HepG2 (cell line): ENCODE data around the gene MAGT1. TPM values are rescaled to one million over a fixed set of nuclear protein-coding genes. Genes with fewer than 3 reads are reported as not detected.

Experiments
- ATAC-seq: fragments of 200-7000 bp; cut with Tn5 transposase; 3 replicates; pipeline ENCODE4 v1.9.1; 2020; ENCODE audit warnings: mild to moderate bottlenecking, moderate library complexity
- BruUV-seq: library from RNA; stranded (reverse); fragments of 400-500 nt; replicated peaks from 2 replicates; lab custom pipeline; 2021; lab: Mats Ljungman, UMichigan
- CTCF ChIA-PET: fragments of 300-600 bp; formaldehyde crosslinking; extraction: SDS; loops from one replicate; lab custom pipeline; 2021; ENCODE audit warnings: low total read pairs, inconsistent platforms, low intra/inter-chr PET ratio; lab: Yijun Ruan, JAX
- POLR2A ChIA-PET: fragments of 350-600 bp; sonication (Branson Sonifier 250); formaldehyde crosslinking; loops from one replicate; lab custom pipeline; 2020; ENCODE audit warnings: antibody characterized with exemption, inconsistent platforms; lab: Yijun Ruan, JAX
- DNase-seq: peaks from one replicate; pipeline ENCODE4 v3.0.0-alpha.2; 2015; ENCODE audit warnings: low spot score
- FAIRE-seq: peaks from 3 replicates; lab custom pipeline; 2011; peaks lifted over from hg19 to GRCh38; lab: Jason Lieb, UNC
- H2AFZ ChIP-seq: one replicate; pipeline ENCODE4 v1.6.1; 2011; ENCODE audit warnings: low read length, inconsistent platforms
- H3K27ac ChIP-seq: fragments of 300-600 bp; 3 replicates; pipeline ENCODE4 v1.8.0; 2011; ENCODE audit warnings: mixed run types, mild to moderate bottlenecking, mixed read lengths, low read length, inconsistent platforms; ENCODE audit not compliant: insufficient read depth; ENCODE audit errors: extremely low read length
- H3K27me3 ChIP-seq, 2 experiments: fragments of 200-600 bp in 1 of 2; 2 replicates in 1 of 2; 3 replicates in 1 of 2; pipeline versions ENCODE4 v1.6.0 to v1.8.0; 2011; ENCODE audit warnings: low read length in 2 of 2, mild to moderate bottlenecking in 2 of 2, moderate library complexity in 2 of 2, inconsistent platforms in 1 of 2; ENCODE audit not compliant: insufficient read depth in 2 of 2, control insufficient read depth in 1 of 2
- H3K36me3 ChIP-seq, 2 experiments: fragments of 200-600 bp in 1 of 2; replicated peaks in 1 of 2; 2 replicates in 1 of 2; 3 replicates in 1 of 2; pipeline versions ENCODE4 v1.5.1 to v1.8.0; 2011; ENCODE audit warnings: low read length in 2 of 2, inconsistent platforms in 1 of 2; ENCODE audit not compliant: insufficient read depth in 2 of 2, control insufficient read depth in 1 of 2
- H3K4me1 ChIP-seq: 2 replicates; pipeline ENCODE4 v1.5.1; 2012; ENCODE audit warnings: low read length, inconsistent platforms; ENCODE audit not compliant: insufficient read depth
- H3K4me2 ChIP-seq: 2 replicates; pipeline ENCODE4 v1.6.0; 2011; ENCODE audit warnings: low read depth, low read length, inconsistent platforms
- H3K4me3 ChIP-seq, 3 experiments: fragments of 200-600 bp in 1 of 3; sonication (generic), shearing (Covaris generic) in 1 of 3; replicated peaks in 1 of 3; 2 replicates each; pipeline ENCODE4 v1.5.1; 2011 to 2016; ENCODE audit warnings: low read length in 3 of 3, inconsistent platforms in 2 of 3, low read depth in 2 of 3, mild to moderate bottlenecking in 2 of 3, control low read depth in 1 of 3, mixed read lengths in 1 of 3; ENCODE audit not compliant: insufficient read depth in 1 of 3
- H3K79me2 ChIP-seq: one replicate; pipeline ENCODE4 v1.6.1; 2011; ENCODE audit warnings: low read length, inconsistent platforms; ENCODE audit not compliant: insufficient read depth
- H3K9ac ChIP-seq: 2 replicates; pipeline ENCODE4 v1.6.0; 2011; ENCODE audit warnings: mild to moderate bottlenecking, low read depth, low read length, inconsistent platforms; ENCODE audit not compliant: insufficient read depth
- H3K9me3 ChIP-seq: 2 replicates; pipeline ENCODE4 v1.5.1; 2012; ENCODE audit warnings: mild to moderate bottlenecking, low read length
- H4K20me1 ChIP-seq: 2 replicates; pipeline ENCODE4 v1.6.0; 2011; ENCODE audit warnings: inconsistent platforms, mild to moderate bottlenecking, low read length, moderate library complexity; ENCODE audit not compliant: insufficient read depth
- ARID2 ChIP-seq: sonication (generic); formaldehyde crosslinking; IDR thresholded peaks from 2 replicates; pipeline ENCODE4 v1.8.1; 2022; ENCODE audit warnings: mild to moderate bottlenecking, missing genetic modification reagents, borderline replicate concordance
- EED ChIP-seq: sonication (generic); formaldehyde crosslinking; IDR thresholded peaks from 2 replicates; pipeline ENCODE4 v1.5.0; 2020; ENCODE audit warnings: mild to moderate bottlenecking, missing genetic modification reagents
- FLYWCH1 ChIP-seq: sonication (generic); formaldehyde crosslinking; IDR thresholded peaks from 2 replicates; pipeline ENCODE4 v1.8.1; 2023; ENCODE audit warnings: mild to moderate bottlenecking, missing genetic modification reagents
- FOSL1 ChIP-seq: sonication (generic); formaldehyde crosslinking; IDR thresholded peaks from 2 replicates; pipeline ENCODE4 v1.9.0; 2021; ENCODE audit warnings: missing genetic modification reagents, borderline replicate concordance
- MED13 ChIP-seq: sonication (generic); formaldehyde crosslinking; IDR thresholded peaks from 2 replicates; pipeline ENCODE4 v1.5.0; 2020; ENCODE audit warnings: missing genetic modification reagents
- MIER2 ChIP-seq: IDR thresholded peaks from 2 replicates; pipeline ENCODE4 v1.6.1; 2016; ENCODE audit warnings: missing biosample characterization, missing genetic modification reagents
- NCOA5 ChIP-seq: sonication (generic); formaldehyde crosslinking; IDR thresholded peaks from 2 replicates; pipeline ENCODE4 v1.4.0; 2020; ENCODE audit warnings: missing genetic modification reagents
- NFE2 ChIP-seq: sonication (generic); formaldehyde crosslinking; IDR thresholded peaks from 2 replicates; pipeline ENCODE4 v1.4.0; 2020; ENCODE audit warnings: missing genetic modification reagents
- NPAS2 ChIP-seq: sonication (generic); formaldehyde crosslinking; IDR thresholded peaks from 2 replicates; pipeline ENCODE4 v1.8.0; 2022; ENCODE audit warnings: mild to moderate bottlenecking, missing genetic modification reagents, borderline replicate concordance
- NR3C1 ChIP-seq: sonication (generic); formaldehyde crosslinking; IDR thresholded peaks from 2 replicates; pipeline ENCODE4 v1.4.0; 2020; ENCODE audit warnings: missing genetic modification reagents
- SP4 ChIP-seq: sonication (generic); formaldehyde crosslinking; IDR thresholded peaks from 2 replicates; pipeline ENCODE4 v1.8.1; 2023; ENCODE audit warnings: mild to moderate bottlenecking, missing genetic modification reagents
- ZNF20 ChIP-seq: sonication (generic); formaldehyde crosslinking; IDR thresholded peaks from 2 replicates; pipeline ENCODE4 v1.4.0; 2020; ENCODE audit warnings: mild to moderate bottlenecking, moderate library complexity, missing genetic modification reagents
- ZNF224 ChIP-seq: sonication (generic); formaldehyde crosslinking; IDR thresholded peaks from 2 replicates; pipeline ENCODE4 v1.5.0; 2020; ENCODE audit warnings: mild to moderate bottlenecking, missing genetic modification reagents
- ZNF484 ChIP-seq: sonication (generic); formaldehyde crosslinking; IDR thresholded peaks from 2 replicates; pipeline ENCODE4 v1.5.1; 2020; ENCODE audit warnings: mild to moderate bottlenecking, low read depth, missing genetic modification reagents, borderline replicate concordance
- ZNF703 ChIP-seq: sonication (generic); formaldehyde crosslinking; IDR thresholded peaks from 2 replicates; pipeline ENCODE4 v1.5.1; 2020; ENCODE audit warnings: missing genetic modification reagents, mild to moderate bottlenecking, moderate library complexity, borderline replicate concordance
- ZNF737 ChIP-seq: sonication (generic); formaldehyde crosslinking; IDR thresholded peaks from 2 replicates; pipeline ENCODE4 v1.5.0; 2020; ENCODE audit warnings: missing genetic modification reagents, mild to moderate bottlenecking, borderline replicate concordance
- WGBS: methylation state at CpG from one replicate; pipeline ENCODE4 v1.1.6; 2017; ENCODE audit warnings: low lambda C conversion rate; 5-methylcytosine and 5-hydroxymethylcytosine counted together
- in situ Hi-C: cut with HindIII; loops from 2 replicates; pipeline ENCODE4 v1.10.0; 2017; ENCODE audit warnings: low pct_unique_long_range_greater_than_20kb; ENCODE audit not compliant: extremely low pct_ligation_motif_present
- intact Hi-C: fragments of 100-400 bp; cut with micrococcal nuclease; formaldehyde crosslinking; loops from one replicate; pipeline ENCODE4 v1.10.0; 2022; ENCODE audit not compliant: unreplicated experiment
- polyA plus RNA-seq, 8 experiments: library from polyadenylated mRNA; depleted of rRNA in 3 of 8; stranded (reverse) in 7 of 8; unstranded in 1 of 8; fragments of >200 nt; fragmentation: Illumina TruSeq in 4 of 8; extraction: Trizol in 4 of 8; gene quantifications; 2 replicates each; pipeline versions ENCODE4 v1.2.1 to v1.2.3, GENCODE V29; 2011 to 2016; ENCODE audit warnings: low read depth in 4 of 8, missing spikeins in 1 of 8, mixed read lengths in 1 of 8; ENCODE audit not compliant: insufficient read depth in 1 of 8
- total RNA-seq, 5 experiments: library from RNA; depleted of rRNA; stranded (reverse); fragments of >200 nt; fragmentation: Illumina TruSeq; extraction: Trizol; gene quantifications; 2 replicates each; pipeline ENCODE4 v1.2.3, GENCODE V29; 2016; ENCODE audit warnings: low read depth in 1 of 5
- TF ChIP-seq, protein P1 (sequence below): sonication (generic); formaldehyde crosslinking; IDR thresholded peaks from 2 replicates; pipeline ENCODE4 v1.8.0; 2022; ENCODE audit warnings: low read depth, missing genetic modification reagents
- TF ChIP-seq, protein P2 (sequence below): sonication (generic); formaldehyde crosslinking; IDR thresholded peaks from 2 replicates; pipeline ENCODE4 v1.5.0; 2020; ENCODE audit warnings: mild to moderate bottlenecking, missing genetic modification reagents, moderate library complexity

Gene MAGT1
- total and polyA plus RNA-seq, 2 of the 13 experiments (the other 11 are each of a cell fraction or from before 2014, with no cell fraction given) = 38.0 to 75.0 TPM

DNA sequence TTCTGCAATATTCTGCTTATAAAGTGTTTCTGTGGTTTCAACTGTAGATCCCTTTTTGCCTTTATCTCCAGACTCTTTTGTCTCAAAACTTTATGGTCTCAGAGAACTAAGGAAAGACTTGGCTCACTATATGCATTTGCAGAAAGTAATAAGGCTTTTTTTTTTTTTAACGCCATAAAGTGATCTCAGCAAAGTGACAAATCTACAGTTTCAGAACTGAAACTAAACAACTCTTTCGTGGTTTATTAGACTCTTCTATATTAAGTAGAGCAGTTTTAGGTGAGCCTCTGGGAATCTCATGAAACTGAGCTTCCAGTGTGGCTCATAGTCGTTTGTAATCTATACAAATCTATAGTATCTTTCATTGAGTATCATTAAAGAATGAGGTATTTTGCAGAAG, 30.5 kb upstream of the MAGT1 start:
- no peak for ATAC-seq
- ChIA-PET POLR2A (no interaction called here), CTCF (no interaction called here)
- Histone ChIP-seq H3K9ac (no peak overlapping the region), H3K4me1 (no peaks in the 10 kb centered on the region), H3K27ac (no peak overlapping the region), H3K4me2 (no peak overlapping the region), H3K27me3 (no peaks in the 10 kb centered on the region), H3K36me3 (no peaks in the 10 kb centered on the region), H3K9me3 (no peaks in the 10 kb centered on the region), H4K20me1 (no peaks in the 10 kb centered on the region), H3K4me3 (no peak overlapping the region), H3K79me2 (no peaks in the 10 kb centered on the region), H2AFZ (no peak overlapping the region)
- FAIRE-seq = no peak
- intact Hi-C loops = no loop called here
- TF ChIP-seq, protein P1, sequence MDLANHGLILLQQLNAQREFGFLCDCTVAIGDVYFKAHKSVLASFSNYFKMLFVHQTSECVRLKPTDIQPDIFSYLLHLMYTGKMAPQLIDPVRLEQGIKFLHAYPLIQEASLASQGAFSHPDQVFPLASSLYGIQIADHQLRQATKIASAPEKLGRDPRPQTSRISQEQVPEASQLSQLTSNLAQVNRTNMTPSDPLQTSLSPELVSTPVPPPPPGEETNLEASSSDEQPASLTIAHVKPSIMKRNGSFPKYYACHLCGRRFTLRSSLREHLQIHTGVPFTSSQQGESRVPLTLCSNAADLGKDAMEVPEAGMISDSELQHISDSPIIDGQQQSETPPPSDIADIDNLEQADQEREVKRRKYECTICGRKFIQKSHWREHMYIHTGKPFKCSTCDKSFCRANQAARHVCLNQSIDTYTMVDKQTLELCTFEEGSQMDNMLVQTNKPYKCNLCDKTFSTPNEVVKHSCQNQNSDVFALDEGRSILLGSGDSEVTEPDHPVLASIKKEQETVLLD = no peak
- TF ChIP-seq NPAS2 = no peak
- TF ChIP-seq SP4 (CRISPR knock-in tag) = no peak
- TF ChIP-seq ZNF737 (CRISPR knock-in tag) = no peak
- TF ChIP-seq ZNF484 (CRISPR knock-in tag) = no peak
- TF ChIP-seq ZNF20 (CRISPR knock-in tag) = no peak
- no peak for TF ChIP-seq ZNF703 (CRISPR knock-in tag)
- TF ChIP-seq, protein P2, sequence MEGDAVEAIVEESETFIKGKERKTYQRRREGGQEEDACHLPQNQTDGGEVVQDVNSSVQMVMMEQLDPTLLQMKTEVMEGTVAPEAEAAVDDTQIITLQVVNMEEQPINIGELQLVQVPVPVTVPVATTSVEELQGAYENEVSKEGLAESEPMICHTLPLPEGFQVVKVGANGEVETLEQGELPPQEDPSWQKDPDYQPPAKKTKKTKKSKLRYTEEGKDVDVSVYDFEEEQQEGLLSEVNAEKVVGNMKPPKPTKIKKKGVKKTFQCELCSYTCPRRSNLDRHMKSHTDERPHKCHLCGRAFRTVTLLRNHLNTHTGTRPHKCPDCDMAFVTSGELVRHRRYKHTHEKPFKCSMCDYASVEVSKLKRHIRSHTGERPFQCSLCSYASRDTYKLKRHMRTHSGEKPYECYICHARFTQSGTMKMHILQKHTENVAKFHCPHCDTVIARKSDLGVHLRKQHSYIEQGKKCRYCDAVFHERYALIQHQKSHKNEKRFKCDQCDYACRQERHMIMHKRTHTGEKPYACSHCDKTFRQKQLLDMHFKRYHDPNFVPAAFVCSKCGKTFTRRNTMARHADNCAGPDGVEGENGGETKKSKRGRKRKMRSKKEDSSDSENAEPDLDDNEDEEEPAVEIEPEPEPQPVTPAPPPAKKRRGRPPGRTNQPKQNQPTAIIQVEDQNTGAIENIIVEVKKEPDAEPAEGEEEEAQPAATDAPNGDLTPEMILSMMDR (CRISPR knock-in tag) = no peak
- TF ChIP-seq FLYWCH1 (CRISPR knock-in tag) = no peak
- TF ChIP-seq ARID2 (CRISPR knock-in tag) = no peak
- no peak for TF ChIP-seq ZNF224 (CRISPR knock-in tag)
- TF ChIP-seq NCOA5 (CRISPR knock-in tag) = no peak
- TF ChIP-seq NR3C1 (CRISPR knock-in tag) = no peak
- no peak for TF ChIP-seq NFE2 (CRISPR knock-in tag)
- TF ChIP-seq EED (CRISPR knock-in tag) = no peak
- no peak for TF ChIP-seq MIER2 (CRISPR knock-in tag)
- TF ChIP-seq FOSL1 = no peak
- no peak for TF ChIP-seq MED13 (CRISPR knock-in tag)
- no TSS peak for BruUV-seq
- no peak for DNase-seq
- in situ Hi-C loops = no loop called here
- WGBS = 83% methylated on average over 3 of the region's 3 CpGs
